Mesendoderm (in vitro differentiated cells): ENCODE data around the gene PRKAR1B.

Source experiments
- DNase-seq: peaks from one replicate; pipeline ENCODE4 v3.0.0; 2013
- H2AK5ac ChIP-seq: 2 replicates; pipeline ENCODE4 v1.6.1; 2013; ENCODE audit warnings: low read length, inconsistent platforms
- H2BK120ac ChIP-seq: 2 replicates; pipeline ENCODE4 v1.6.1; 2013; ENCODE audit warnings: low read depth, mild to moderate bottlenecking, low read length, moderate library complexity, mixed read lengths
- H2BK15ac ChIP-seq: replicated peaks from 2 replicates; pipeline ENCODE4 v1.6.1; 2013; ENCODE audit warnings: low read depth, mild to moderate bottlenecking, moderate library complexity
- H2BK5ac ChIP-seq: 2 replicates; pipeline ENCODE4 v1.6.1; 2013; ENCODE audit warnings: low read length, inconsistent platforms
- H3K18ac ChIP-seq: 2 replicates; pipeline ENCODE4 v1.6.1; 2013; ENCODE audit warnings: mild to moderate bottlenecking, low read length, mixed read lengths
- H3K23ac ChIP-seq: one replicate; pipeline ENCODE4 v1.6.1; 2013; ENCODE audit warnings: low read length
- H3K27ac ChIP-seq: 2 replicates; pipeline ENCODE4 v1.5.1; 2013; ENCODE audit warnings: low read depth, mild to moderate bottlenecking, inconsistent platforms, low read length, moderate library complexity
- H3K27me3 ChIP-seq: 2 replicates; pipeline ENCODE4 v1.6.1; 2013; ENCODE audit warnings: low read length, control low read depth, mild to moderate bottlenecking, inconsistent platforms; ENCODE audit not compliant: insufficient read depth, poor library complexity
- H3K36me3 ChIP-seq: 2 replicates; pipeline ENCODE4 v1.6.1; 2013; ENCODE audit warnings: low read length, inconsistent platforms; ENCODE audit not compliant: control insufficient read depth, insufficient read depth
- H3K4ac ChIP-seq: one replicate; pipeline ENCODE4 v1.6.1; 2013; ENCODE audit warnings: low read depth, mild to moderate bottlenecking, low read length, moderate library complexity
- H3K4me1 ChIP-seq: 2 replicates; pipeline ENCODE4 v1.6.1; 2013; ENCODE audit warnings: low read depth, low read length, inconsistent platforms; ENCODE audit not compliant: control insufficient read depth
- H3K4me2 ChIP-seq: 2 replicates; pipeline ENCODE4 v1.6.1; 2013; ENCODE audit warnings: low read length
- H3K4me3 ChIP-seq: 2 replicates; pipeline ENCODE4 v1.5.1; 2013; ENCODE audit warnings: mild to moderate bottlenecking, low read length
- H3K56ac ChIP-seq: one replicate; pipeline ENCODE4 v1.6.1; 2013; ENCODE audit warnings: low read length
- H3K79me1 ChIP-seq: 2 replicates; pipeline ENCODE4 v1.6.1; 2013; ENCODE audit warnings: low read length, inconsistent platforms
- H3K79me2 ChIP-seq: 2 replicates; pipeline ENCODE4 v1.6.1; 2013; ENCODE audit warnings: mild to moderate bottlenecking, low read length; ENCODE audit not compliant: control insufficient read depth, insufficient read depth
- H3K9ac ChIP-seq: 2 replicates; pipeline ENCODE4 v1.6.1; 2013; ENCODE audit warnings: low read length, inconsistent platforms
- H4K5ac ChIP-seq: one replicate; pipeline ENCODE4 v1.6.1; 2013; ENCODE audit warnings: low read length
- H4K8ac ChIP-seq: one replicate; pipeline ENCODE4 v1.6.1; 2013; ENCODE audit warnings: low read depth, mild to moderate bottlenecking, control low read depth, low read length, moderate library complexity
- WGBS: extraction: QIAGEN DNeasy Blood & Tissue Kit; methylation state at CpG from one replicate; pipeline ENCODE4 v1.1.7; 2013; ENCODE audit warnings: low lambda C conversion rate, missing lambda C conversion rate; ENCODE audit not compliant: insufficient coverage; ENCODE audit errors: extremely low coverage; 5-methylcytosine and 5-hydroxymethylcytosine counted together

Gene PRKAR1B

GRCh38 chr7:585873-586272 is 141.2 kb downstream of the PRKAR1B start:
- no CpG with 5 or more reads among the region's 6 CpGs for WGBS
- H2BK15ac ChIP-seq = no peak overlapping the region
- no peak for DNase-seq
- H3K79me2 ChIP-seq = no peaks in the 10 kb centered on the region
- no peak overlapping the region for H2BK120ac ChIP-seq
- no peak overlapping the region for H3K56ac ChIP-seq
- peaks cover 3% of the 10 kb centered on the region for H3K36me3 ChIP-seq
- no peak overlapping the region for H4K8ac ChIP-seq
- no peak overlapping the region for H2AK5ac ChIP-seq
- no peaks in the 10 kb centered on the region for H3K4me1 ChIP-seq
- no peaks in the 10 kb centered on the region for H3K79me1 ChIP-seq
- H4K5ac ChIP-seq = no peak overlapping the region
- no peak overlapping the region for H3K27ac ChIP-seq
- no peak overlapping the region for H3K4me3 ChIP-seq
- H3K4me2 ChIP-seq = no peak overlapping the region
- H2BK5ac ChIP-seq = no peak overlapping the region
- no peak overlapping the region for H3K4ac ChIP-seq
- no peak overlapping the region for H3K18ac ChIP-seq
- no peak overlapping the region for H3K9ac ChIP-seq
- no peaks in the 10 kb centered on the region for H3K27me3 ChIP-seq
- H3K23ac ChIP-seq = no peak overlapping the region

- Histone ChIP-seq H2BK15ac (no peak overlapping the region), H3K56ac (no peak overlapping the region), H3K36me3 (peaks cover 3% of the 10 kb centered on the region), H3K27me3 (no peaks in the 10 kb centered on the region), H3K4me3 (no peak overlapping the region), H3K18ac (no peak overlapping the region), H4K5ac (no peak overlapping the region), H3K23ac (no peak overlapping the region), H2BK120ac (no peak overlapping the region), H3K79me2 (no peaks in the 10 kb centered on the region), H2BK5ac (no peak overlapping the region), H3K4me2 (no peak overlapping the region), H3K27ac (no peak overlapping the region), H4K8ac (no peak overlapping the region), H3K4ac (no peak overlapping the region), H3K79me1 (no peaks in the 10 kb centered on the region), H3K9ac (no peak overlapping the region), H3K4me1 (no peaks in the 10 kb centered on the region), H2AK5ac (no peak overlapping the region)
- no CpG with 5 or more reads among the region's 18 CpGs for WGBS
- no peak for DNase-seq
These were observed 141.8 kb downstream of the PRKAR1B start for GRCh38 chr7:585229-585711.

- Histone ChIP-seq H3K27ac (no peak overlapping the region), H3K56ac (no peak overlapping the region), H2BK15ac (no peak overlapping the region), H2BK120ac (no peak overlapping the region), H3K9ac (no peak overlapping the region), H2AK5ac (no peak overlapping the region), H4K5ac (no peak overlapping the region), H3K23ac (no peak overlapping the region), H3K79me2 (no peaks in the 10 kb centered on the region), H3K36me3 (peaks cover 3% of the 10 kb centered on the region), H3K18ac (no peak overlapping the region), H4K8ac (no peak overlapping the region), H3K4me2 (no peak overlapping the region), H3K79me1 (no peaks in the 10 kb centered on the region), H3K4me1 (no peaks in the 10 kb centered on the region), H2BK5ac (no peak overlapping the region), H3K4ac (no peak overlapping the region), H3K4me3 (no peak overlapping the region), H3K27me3 (no peaks in the 10 kb centered on the region)
- DNase-seq = no peak
- WGBS = no CpG with 5 or more reads among the region's 12 CpGs
These were observed 142.3 kb downstream of the PRKAR1B start for GRCh38 chr7:584820-585219.

- no peak overlapping the region for H3K9ac ChIP-seq
- no peaks in the 10 kb centered on the region for H3K27me3 ChIP-seq
- no peak overlapping the region for H2AK5ac ChIP-seq
- peaks cover 3% of the 10 kb centered on the region for H3K36me3 ChIP-seq
- no peak overlapping the region for H3K23ac ChIP-seq
- H3K4me3 ChIP-seq = no peak overlapping the region
- WGBS = no CpG with 5 or more reads among the region's 15 CpGs
- no peak overlapping the region for H3K27ac ChIP-seq
- no peak overlapping the region for H3K4me2 ChIP-seq
- DNase-seq = no peak
- H2BK15ac ChIP-seq = no peak overlapping the region
- H2BK5ac ChIP-seq = no peak overlapping the region
- H3K4me1 ChIP-seq = no peaks in the 10 kb centered on the region
- H3K79me2 ChIP-seq = no peaks in the 10 kb centered on the region
- H3K18ac ChIP-seq = no peak overlapping the region
- H4K5ac ChIP-seq = no peak overlapping the region
- H2BK120ac ChIP-seq = no peak overlapping the region
- no peak overlapping the region for H4K8ac ChIP-seq
- H3K56ac ChIP-seq = no peak overlapping the region
- no peaks in the 10 kb centered on the region for H3K79me1 ChIP-seq
- H3K4ac ChIP-seq = no peak overlapping the region
These were observed 143.0 kb downstream of the PRKAR1B start for GRCh38 chr7:584122-584465.

GRCh38 chr7:583410-584121 is 143.5 kb downstream of the PRKAR1B start:
- no peak overlapping the region for H2BK120ac ChIP-seq
- H2AK5ac ChIP-seq = no peak overlapping the region
- no peak overlapping the region for H3K4me3 ChIP-seq
- H3K4me2 ChIP-seq = no peak overlapping the region
- DNase-seq = no peak
- H3K4ac ChIP-seq = no peak overlapping the region
- H3K4me1 ChIP-seq = no peaks in the 10 kb centered on the region
- no peak overlapping the region for H3K18ac ChIP-seq
- H3K36me3 ChIP-seq = peaks cover 2% of the 10 kb centered on the region
- H3K79me1 ChIP-seq = no peaks in the 10 kb centered on the region
- no peak overlapping the region for H3K27ac ChIP-seq
- WGBS = no CpG with 5 or more reads among the region's 30 CpGs
- no peaks in the 10 kb centered on the region for H3K27me3 ChIP-seq
- no peak overlapping the region for H4K8ac ChIP-seq
- H3K79me2 ChIP-seq = no peaks in the 10 kb centered on the region
- H3K56ac ChIP-seq = no peak overlapping the region
- H4K5ac ChIP-seq = no peak overlapping the region
- no peak overlapping the region for H3K9ac ChIP-seq
- H3K23ac ChIP-seq = no peak overlapping the region
- no peak overlapping the region for H2BK15ac ChIP-seq
- no peak overlapping the region for H2BK5ac ChIP-seq

- no peaks in the 10 kb centered on the region for H3K27me3 ChIP-seq
- no peak overlapping the region for H2BK5ac ChIP-seq
- no peak overlapping the region for H3K23ac ChIP-seq
- peaks cover 2% of the 10 kb centered on the region for H3K36me3 ChIP-seq
- WGBS = no CpG with 5 or more reads among the region's 23 CpGs
- no peak overlapping the region for H2AK5ac ChIP-seq
- no peak overlapping the region for H3K9ac ChIP-seq
- H3K4me2 ChIP-seq = no peak overlapping the region
- no peaks in the 10 kb centered on the region for H3K79me2 ChIP-seq
- no peak overlapping the region for H2BK15ac ChIP-seq
- no peak for DNase-seq
- no peak overlapping the region for H4K8ac ChIP-seq
- H3K56ac ChIP-seq = no peak overlapping the region
- H3K27ac ChIP-seq = no peak overlapping the region
- H3K18ac ChIP-seq = no peak overlapping the region
- H2BK120ac ChIP-seq = no peak overlapping the region
- no peak overlapping the region for H3K4ac ChIP-seq
- H3K4me1 ChIP-seq = no peaks in the 10 kb centered on the region
- H4K5ac ChIP-seq = no peak overlapping the region
- no peak overlapping the region for H3K4me3 ChIP-seq
- H3K79me1 ChIP-seq = no peaks in the 10 kb centered on the region
These were observed 144.2 kb downstream of the PRKAR1B start for GRCh38 chr7:582931-583330.
